Measurements from ENCODE around the gene ANLN. TPM values are rescaled to one million over a fixed set of nuclear protein-coding genes. Genes with fewer than 3 reads are reported as not detected.
A peak's percentile ranks its signal among the peaks of the same experiment; 100 is the strongest.
"Not testable (repeated sequence)": the region's sequence is repeated elsewhere in the genome, so short reads cannot be mapped to it uniquely, and the experiment has no call there.

ANLN gene
- total RNA-seq, 2 donors from 2014 or later: 3.9 to 13.7 TPM

- intact Hi-C loops (cut with DNase I, micrococcal nuclease): no loop called here
- no peak for ATAC-seq
- DNase-seq: no peak
Observed at GRCh38 chr7:36372156-36372555, 17.5 kb upstream of the ANLN start.

GRCh38 chr7:36378555-36378954, 11.1 kb upstream of the ANLN start:
- ATAC-seq; DNase-seq; intact Hi-C loops (cut with DNase I, micrococcal nuclease): not testable (repeated sequence)

- intact Hi-C loops (cut with DNase I, micrococcal nuclease): no loop called here
- no peak for DNase-seq
- no peak for ATAC-seq
Observed at GRCh38 chr7:36379831-36380504, 9.7 kb upstream of the ANLN start.

- DNase-seq (no peak), ATAC-seq (no peak)
- intact Hi-C loops (cut with DNase I, micrococcal nuclease): no loop called here
Observed at GRCh38 chr7:36381056-36381455, 8.6 kb upstream of the ANLN start.

- intact Hi-C loops (cut with DNase I, micrococcal nuclease); ATAC-seq; DNase-seq: not testable (repeated sequence)
Observed at GRCh38 chr7:36383284-36383683, 6.4 kb upstream of the ANLN start.

GRCh38 chr7:36385646-36386045, 4.0 kb upstream of the ANLN start:
- DNase-seq; ATAC-seq; intact Hi-C loops (cut with DNase I, micrococcal nuclease): not testable (repeated sequence)

GRCh38 chr7:36387435-36388231, 2.0 kb upstream of the ANLN start:
- intact Hi-C loops (cut with DNase I, micrococcal nuclease): no loop called here
- no peak for DNase-seq
- no peak for ATAC-seq

GRCh38 chr7:36388423-36388822, 1.2 kb upstream of the ANLN start:
- intact Hi-C loops (cut with DNase I, micrococcal nuclease): no loop called here
- ATAC-seq (no peak), DNase-seq (no peak)

- DNase-seq (peak; percentile 86 to 88), ATAC-seq (peak; percentile 85)
- intact Hi-C loops (cut with DNase I, micrococcal nuclease): no loop called here
Observed at GRCh38 chr7:36390199-36391090, 783 bp downstream of the ANLN start.

GRCh38 chr7:36391436-36392198, 2.0 kb downstream of the ANLN start:
- intact Hi-C loops (cut with DNase I, micrococcal nuclease): no loop called here
- no peak for ATAC-seq
- no peak for DNase-seq

- ATAC-seq (no peak), DNase-seq (no peak)
- intact Hi-C loops (cut with DNase I, micrococcal nuclease): no loop called here
Observed at GRCh38 chr7:36393826-36394225, 4.2 kb downstream of the ANLN start.

- no peak for DNase-seq
- no peak for ATAC-seq
- intact Hi-C loops (cut with DNase I, micrococcal nuclease): no loop called here
Observed at GRCh38 chr7:36395171-36395894, 5.7 kb downstream of the ANLN start.

GRCh38 chr7:36396150-36396549, 6.5 kb downstream of the ANLN start:
- intact Hi-C loops (cut with DNase I, micrococcal nuclease): no loop called here
- no peak for DNase-seq
- ATAC-seq: no peak

- intact Hi-C loops (cut with DNase I, micrococcal nuclease): no loop called here
- DNase-seq: no peak
- ATAC-seq: no peak
Observed at GRCh38 chr7:36400036-36400435, 10.4 kb downstream of the ANLN start.

- intact Hi-C loops (cut with DNase I, micrococcal nuclease): no loop called here
- no peak for ATAC-seq
Observed at GRCh38 chr7:36400606-36401005, 10.9 kb downstream of the ANLN start.

GRCh38 chr7:36403452-36403851, 13.8 kb downstream of the ANLN start:
- ATAC-seq (no peak), DNase-seq (no peak)
- intact Hi-C loops (cut with DNase I, micrococcal nuclease): no loop called here

More at GRCh38 chr7:36400606-36401005, 10.9 kb downstream of the ANLN start:
- DNase-seq: no peak

GRCh38 chr7:36404639-36405408, 15.2 kb downstream of the ANLN start:
- peak; percentile 85 for ATAC-seq

More at GRCh38 chr7:36404639-36405408, 15.2 kb downstream of the ANLN start:
- no peak for DNase-seq
- intact Hi-C loops (cut with DNase I, micrococcal nuclease): no loop called here

Data from left colon (tissue), 2 donors.